Camera-type eye (tissue), 1 donor: ENCODE results near the gene GATAD2A. TPM values are rescaled to one million over a fixed set of nuclear protein-coding genes. Genes with fewer than 3 reads are reported as not detected.

Source experiments
- total RNA-seq: library from RNA; depleted of rRNA; stranded (reverse); fragments of >200 nt; gene quantifications from one replicate; pipeline ENCODE4 v1.2.3, GENCODE V29; 2014

Gene GATAD2A, protein sequence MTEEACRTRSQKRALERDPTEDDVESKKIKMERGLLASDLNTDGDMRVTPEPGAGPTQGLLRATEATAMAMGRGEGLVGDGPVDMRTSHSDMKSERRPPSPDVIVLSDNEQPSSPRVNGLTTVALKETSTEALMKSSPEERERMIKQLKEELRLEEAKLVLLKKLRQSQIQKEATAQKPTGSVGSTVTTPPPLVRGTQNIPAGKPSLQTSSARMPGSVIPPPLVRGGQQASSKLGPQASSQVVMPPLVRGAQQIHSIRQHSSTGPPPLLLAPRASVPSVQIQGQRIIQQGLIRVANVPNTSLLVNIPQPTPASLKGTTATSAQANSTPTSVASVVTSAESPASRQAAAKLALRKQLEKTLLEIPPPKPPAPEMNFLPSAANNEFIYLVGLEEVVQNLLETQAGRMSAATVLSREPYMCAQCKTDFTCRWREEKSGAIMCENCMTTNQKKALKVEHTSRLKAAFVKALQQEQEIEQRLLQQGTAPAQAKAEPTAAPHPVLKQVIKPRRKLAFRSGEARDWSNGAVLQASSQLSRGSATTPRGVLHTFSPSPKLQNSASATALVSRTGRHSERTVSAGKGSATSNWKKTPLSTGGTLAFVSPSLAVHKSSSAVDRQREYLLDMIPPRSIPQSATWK
- total RNA-seq = 43.4 TPM

DNA sequence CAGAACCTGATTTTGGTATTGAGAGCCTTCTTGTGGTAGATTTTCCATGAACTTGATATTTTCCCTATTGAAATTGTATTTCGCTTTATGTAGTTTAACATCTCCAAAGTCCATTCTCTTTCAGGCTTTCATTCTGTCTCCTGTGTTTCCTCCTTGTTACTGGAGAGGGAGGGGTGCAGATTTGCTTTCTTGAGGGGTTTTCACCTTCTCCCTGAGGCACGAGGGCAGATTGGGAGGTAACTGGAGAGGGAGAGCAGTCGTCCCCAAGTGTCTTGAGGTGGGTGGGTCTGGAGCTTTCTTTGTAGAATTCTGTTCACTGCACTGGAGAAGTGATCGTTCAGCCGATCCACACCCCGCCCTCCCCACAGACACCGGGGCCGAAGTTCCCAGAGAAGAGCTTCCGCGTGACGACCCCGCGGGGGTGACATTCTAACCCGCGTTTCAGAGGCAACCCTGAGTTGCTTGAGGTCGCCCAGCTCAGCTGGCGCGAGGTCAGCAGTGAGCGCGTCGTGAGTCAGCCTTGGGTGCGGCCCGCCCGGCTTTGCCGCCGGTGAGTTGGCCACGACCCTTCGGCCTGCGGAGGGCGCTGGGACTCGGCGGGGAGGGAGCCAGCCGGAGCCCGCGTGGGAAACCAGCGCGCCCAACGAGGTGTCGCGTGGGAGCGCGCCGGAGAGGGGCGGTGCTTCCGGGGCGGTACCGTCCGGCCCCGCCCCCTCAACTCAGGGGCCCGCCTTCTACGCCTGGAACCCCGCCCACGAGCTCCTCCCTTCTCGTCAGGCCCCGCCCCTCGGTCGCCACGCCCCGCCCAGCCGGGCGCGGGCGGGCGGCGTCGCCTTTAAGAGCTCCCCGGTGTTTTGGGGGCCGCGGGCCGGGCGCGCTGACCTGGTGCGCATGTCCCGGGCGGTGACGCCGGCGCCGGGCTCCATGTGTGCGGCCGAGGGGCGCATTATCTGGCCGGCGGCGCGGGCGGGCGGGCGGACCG lies at the start of gene GATAD2A:
Gene GATAD2A, plus strand, starts transcription at position 797 of the 982 bp plus-strand sequence. CDS start 59,671 bp downstream, outside the sequence.

DNA sequence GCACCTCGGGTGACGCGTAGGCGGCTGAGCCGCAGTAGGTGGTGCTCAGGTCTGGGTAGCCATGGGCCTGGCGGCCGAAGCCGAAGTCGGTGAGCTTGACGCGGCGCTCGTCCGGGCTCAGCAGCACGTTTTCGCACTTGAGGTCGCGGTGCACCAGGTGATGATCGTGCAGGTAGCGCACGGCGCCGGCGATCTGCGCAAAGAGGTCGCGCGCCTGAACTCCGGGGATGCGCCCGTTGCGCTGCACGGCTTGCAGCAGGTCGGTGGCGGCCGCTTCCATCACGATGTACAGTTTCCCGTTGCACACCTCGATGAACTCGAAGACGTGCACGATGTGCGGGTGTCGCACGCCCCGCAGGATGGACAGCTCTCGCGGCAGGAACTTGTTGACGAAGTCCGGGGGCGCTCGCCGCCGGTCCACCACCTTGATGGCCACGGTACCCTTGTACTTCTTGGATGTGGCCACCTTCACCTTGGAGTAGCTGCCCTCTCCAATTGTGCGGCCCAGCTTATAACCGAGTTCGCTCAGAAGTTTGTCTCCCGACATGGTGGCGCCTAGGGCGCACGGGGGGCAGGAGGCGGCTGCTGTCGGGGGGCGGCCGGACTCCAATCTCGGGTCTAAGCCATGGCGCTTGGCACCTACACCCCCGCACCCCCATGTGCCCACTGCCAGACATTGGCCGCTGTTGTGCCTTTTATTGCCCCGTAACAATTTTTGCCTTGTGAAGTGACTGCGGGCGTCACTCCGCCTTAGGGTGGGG lies 109.6 kb downstream of the GATAD2A start, which contains the start of gene TSSK6:
Gene TSSK6, minus strand, starts transcription at position 668 of the 761 bp plus-strand sequence. Its CDS starts 121 bp downstream, at position 547.

DNA sequence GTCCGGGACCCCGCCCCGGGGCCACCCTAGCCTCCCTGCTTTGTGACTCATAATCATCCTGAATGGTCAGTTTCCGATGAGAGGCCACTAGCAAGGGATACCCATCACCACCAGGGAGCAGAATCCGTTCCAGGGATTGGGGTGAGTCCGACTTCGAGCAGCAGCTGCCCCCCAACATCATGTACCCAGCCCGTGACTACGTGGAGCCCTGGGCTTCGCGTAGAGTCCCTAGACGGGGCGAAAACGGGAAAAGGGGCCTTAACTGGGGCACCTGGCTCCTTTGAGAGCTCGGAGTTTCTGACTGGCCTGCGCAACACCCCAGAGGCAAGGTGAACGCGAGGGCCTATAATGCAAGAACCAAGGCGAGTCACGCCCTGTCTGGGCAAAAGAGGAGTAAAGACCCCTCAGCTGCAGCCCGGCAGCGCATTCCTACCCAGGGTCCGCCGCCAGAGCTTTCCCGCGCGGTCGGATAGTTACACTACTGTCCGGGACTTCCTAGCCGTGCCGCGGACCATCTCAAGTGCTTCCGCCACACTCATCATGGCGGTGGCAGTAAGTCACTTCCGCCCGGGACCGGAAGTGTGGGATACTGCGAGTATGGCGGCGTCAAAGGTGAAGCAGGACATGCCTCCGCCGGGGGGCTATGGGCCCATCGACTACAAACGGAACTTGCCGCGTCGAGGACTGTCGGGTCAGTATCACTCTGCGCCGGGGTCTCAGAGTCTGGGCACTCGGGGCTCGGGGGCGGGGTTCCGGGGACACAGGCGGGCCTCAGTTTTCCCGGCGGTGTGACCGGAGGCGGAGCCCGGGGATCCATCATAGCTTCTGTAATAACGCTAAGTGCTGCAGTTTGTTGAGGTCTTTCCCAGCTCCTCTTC lies 110.4 kb downstream of the GATAD2A start, which contains the start of gene NDUFA13:
Gene NDUFA13, plus strand, starts transcription at position 584 of the 878 bp plus-strand sequence. Its CDS starts 14 bp downstream, at position 598.

DNA sequence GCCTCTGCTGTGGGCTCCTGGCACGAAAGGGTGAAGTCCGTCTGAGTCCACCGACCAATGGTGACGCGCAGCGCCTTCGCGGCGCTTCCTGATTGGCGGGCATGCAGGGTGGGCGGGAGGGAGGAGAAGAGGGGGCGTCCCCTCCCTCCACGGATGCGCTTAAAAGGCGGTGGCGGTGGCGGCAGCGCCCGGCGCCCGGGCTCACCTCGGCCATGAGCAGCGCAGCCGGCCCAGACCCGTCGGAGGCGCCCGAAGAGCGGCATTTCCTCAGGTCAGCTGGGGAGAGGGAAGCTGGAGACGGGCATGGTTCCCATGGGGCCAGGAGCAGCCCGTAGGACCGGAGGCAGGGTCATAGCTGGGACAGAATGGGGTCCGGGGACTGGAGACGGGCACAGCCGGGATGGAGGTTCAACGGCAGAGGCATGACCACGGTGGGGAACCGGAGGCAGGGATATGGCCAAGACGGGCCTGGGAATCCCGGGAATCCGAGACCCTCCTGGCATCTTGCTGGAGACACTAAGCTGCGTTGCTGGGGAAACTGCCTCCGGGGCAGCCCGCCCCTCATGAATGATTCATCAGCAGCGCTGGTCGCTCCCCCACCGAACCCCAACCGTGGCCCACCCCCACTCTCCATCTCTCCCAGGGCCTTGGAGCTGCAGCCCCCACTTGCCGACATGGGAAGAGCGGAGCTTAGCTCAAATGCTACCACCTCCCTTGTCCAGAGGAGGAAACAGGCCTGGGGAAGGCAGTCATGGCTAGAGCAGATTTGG lies 123.4 kb downstream of the GATAD2A start, which contains the start of gene YJEFN3:
Gene YJEFN3, plus strand, starts transcription at position 191 of the 770 bp plus-strand sequence. Its CDS starts 22 bp downstream, at position 213.

DNA sequence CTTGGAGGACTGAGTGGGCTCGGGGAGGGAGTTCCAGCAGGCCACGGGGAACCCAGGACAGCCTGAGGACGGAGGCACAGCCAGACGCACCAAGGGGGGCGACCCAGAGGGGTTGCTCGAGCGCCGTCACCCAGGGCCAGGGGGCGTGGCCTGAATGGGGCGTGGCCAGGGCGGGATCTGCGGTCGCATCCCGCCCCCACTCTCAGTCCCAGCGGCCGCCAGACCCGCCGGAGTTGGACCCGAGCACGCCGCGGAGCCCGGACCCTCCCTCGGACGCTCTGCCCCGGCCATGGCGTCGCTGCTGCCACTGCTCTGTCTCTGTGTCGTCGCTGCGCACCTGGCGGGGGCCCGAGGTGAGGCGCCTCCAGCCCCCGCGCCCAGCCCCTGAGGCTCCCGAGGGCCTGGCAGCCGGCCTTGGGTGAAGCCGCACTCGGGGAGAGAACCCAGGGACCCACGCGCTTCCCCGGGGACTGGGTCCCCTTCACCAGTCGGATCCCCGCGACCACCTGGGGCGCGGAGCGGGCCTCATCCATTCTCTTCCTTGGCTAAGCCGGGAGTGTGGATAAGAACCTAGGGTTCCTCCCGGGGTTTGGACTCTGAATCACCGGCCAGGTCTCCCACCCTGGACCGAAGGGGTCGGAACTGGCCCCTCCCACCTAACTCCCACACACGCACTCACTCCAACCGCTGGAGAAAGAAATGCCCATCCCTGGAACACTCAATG lies 132.7 kb downstream of the GATAD2A start, which contains the start of gene CILP2:
Gene CILP2, plus strand, starts transcription at position 205 of the 724 bp plus-strand sequence. Its CDS starts 85 bp downstream, at position 290.

Other genes starting within 250 kb of the GATAD2A start
- 0.33 TPM for gene MEF2B, start 235.4 kb upstream of the GATAD2A start, total RNA-seq
- gene BORCS8, start 213.5 kb upstream of the GATAD2A start, total RNA-seq = 11.3 TPM
- 31.6 TPM for gene RFXANK, start 213.4 kb upstream of the GATAD2A start, total RNA-seq
- gene NR2C2AP, start 202.3 kb upstream of the GATAD2A start, total RNA-seq = 7.6 TPM
- gene NCAN, start 193.7 kb upstream of the GATAD2A start, total RNA-seq = 18.9 TPM
- gene TM6SF2, start 132.4 kb upstream of the GATAD2A start, total RNA-seq = 0.99 TPM
- 36.1 TPM for gene SUGP1, start 85.2 kb upstream of the GATAD2A start, total RNA-seq
- gene MAU2, start 84.8 kb upstream of the GATAD2A start, total RNA-seq = 88.7 TPM
- gene TSSK6, start 109.9 kb downstream of the GATAD2A start, total RNA-seq = 2.4 TPM
- gene NDUFA13, start 110.5 kb downstream of the GATAD2A start, total RNA-seq = 44.9 TPM
- 3.2 TPM for gene YJEFN3, start 123.2 kb downstream of the GATAD2A start, total RNA-seq
- 3.7 TPM for gene CILP2, start 132.6 kb downstream of the GATAD2A start, total RNA-seq
- gene PBX4, start 213.0 kb downstream of the GATAD2A start, total RNA-seq = 8.6 TPM
- 15.4 TPM for gene LPAR2, start 222.5 kb downstream of the GATAD2A start, total RNA-seq
- 9.2 TPM for gene GMIP, start 238.0 kb downstream of the GATAD2A start, total RNA-seq